T-cell (primary cell): Measurements from ENCODE around the gene KCNE1. TPM values are rescaled to one million over a fixed set of nuclear protein-coding genes. Genes with fewer than 3 reads are reported as not detected.

Source experiments
- ATAC-seq, 4 experiments: fragments of 200-7000 bp in 3 of 4; fragments of 150-1000 bp in 1 of 4; cut with Tn5 transposase; replicated peaks in 1 of 4; 1 replicate in 3 of 4; 2 replicates in 1 of 4; pipeline ENCODE4 v1.10.0; 2021; ENCODE audit warnings: moderate library complexity in 3 of 4, mild to moderate bottlenecking in 2 of 4, moderate number of reproducible peaks in 1 of 4
- CTCF ChIA-PET, 2 donors: fragments of 300-600 bp; sonication (Branson Sonifier 250); formaldehyde crosslinking; loops; one replicate each; lab custom pipeline; 2022; ENCODE audit warnings: antibody characterized with exemption in 2 of 2; lab: Charles Lee
- POLR2A ChIA-PET, 2 donors: fragments of 300-600 bp; sonication (Branson Sonifier 250); formaldehyde crosslinking; loops; one replicate each; lab custom pipeline; 2022; ENCODE audit warnings: antibody characterized with exemption in 2 of 2; lab: Charles Lee
- DNase-seq, 35 experiments: peaks; one replicate each; pipeline versions ENCODE4 v3.0.0 to v3.0.0-alpha.2; 2013 to 2023
- H3K27ac ChIP-seq: one replicate; pipeline ENCODE4 v1.5.1; 2013; ENCODE audit warnings: low read length
- H3K27me3 ChIP-seq, 2 experiments: replicated peaks in 1 of 2; 1 replicate in 1 of 2; 2 replicates in 1 of 2; pipeline versions ENCODE4 v1.6.1 to v1.7.0; 2013; ENCODE audit warnings: low read length in 1 of 2, mixed read lengths in 1 of 2; ENCODE audit not compliant: control insufficient read depth in 2 of 2, insufficient read depth in 2 of 2; ENCODE audit errors: extremely low read depth in 1 of 2
- H3K36me3 ChIP-seq, 2 donors: 1 replicate in 1 of 2; 2 replicates in 1 of 2; pipeline versions ENCODE4 v1.6.1 to v1.7.0; 2013; ENCODE audit warnings: low read length in 1 of 2; ENCODE audit not compliant: control insufficient read depth in 2 of 2, insufficient read depth in 1 of 2; ENCODE audit errors: extremely low read depth in 1 of 2
- H3K4me1 ChIP-seq, 2 experiments: 1 replicate in 1 of 2; 2 replicates in 1 of 2; pipeline versions ENCODE4 v1.6.1 to v1.7.0; 2013; ENCODE audit warnings: low read length in 2 of 2, mixed read lengths in 1 of 2; ENCODE audit not compliant: insufficient read depth in 2 of 2, control insufficient read depth in 1 of 2; ENCODE audit errors: extremely low read depth in 1 of 2
- H3K4me3 ChIP-seq, 2 donors: 1 replicate in 1 of 2; 2 replicates in 1 of 2; pipeline versions ENCODE4 v1.5.1 to v1.7.0; 2013; ENCODE audit warnings: mild to moderate bottlenecking in 2 of 2, low read length in 1 of 2, moderate library complexity in 1 of 2; ENCODE audit not compliant: control insufficient read depth in 1 of 2; ENCODE audit errors: extremely low read depth in 1 of 2
- H3K9me3 ChIP-seq: 2 replicates; pipeline ENCODE4 v1.7.0; 2013
- H3K27ac Mint-ChIP-seq, 2 donors: one replicate each; pipeline ENCODE4 v1.8.0; 2020 to 2021; ENCODE audit warnings: mild to moderate bottlenecking in 2 of 2, mixed read lengths in 2 of 2
- H3K27me3 Mint-ChIP-seq, 2 donors: one replicate each; pipeline ENCODE4 v1.8.0; 2021 to 2022; ENCODE audit warnings: mixed read lengths in 2 of 2
- H3K36me3 Mint-ChIP-seq: one replicate; pipeline ENCODE4 v1.8.0; 2021; ENCODE audit warnings: mixed read lengths
- H3K4me1 Mint-ChIP-seq, 3 donors: one replicate each; pipeline ENCODE4 v1.8.0; 2020 to 2022; ENCODE audit warnings: mixed read lengths in 3 of 3, mild to moderate bottlenecking in 1 of 3
- H3K4me3 Mint-ChIP-seq, 3 donors: one replicate each; pipeline ENCODE4 v1.8.0; 2020 to 2022; ENCODE audit warnings: mild to moderate bottlenecking in 3 of 3, mixed read lengths in 3 of 3, moderate library complexity in 3 of 3
- H3K9me3 Mint-ChIP-seq, 3 donors: one replicate each; pipeline ENCODE4 v1.8.0; 2020 to 2022; ENCODE audit warnings: mixed read lengths in 3 of 3
- WGBS: methylation state at CpG from one replicate; pipeline ENCODE4 v1.1.5; 2013; ENCODE audit warnings: missing lambda C conversion rate; ENCODE audit not compliant: insufficient coverage; 5-methylcytosine and 5-hydroxymethylcytosine counted together
- total RNA-seq, 35 experiments: library from RNA in 6 of 35; stranded (reverse) in 6 of 35; fragments of 120-200 nt in 1 of 35; gene quantifications; one replicate each; pipeline versions ENCODE4 v1.2.1 to v1.2.4 and lab custom pipeline; 2013 to 2026

The KCNE1 gene
- total RNA-seq, 5 donors from 2014 or later (not counting 1 experiment from before 2014, with no cell fraction given), result 0.20 to 0.39 (median 0.32) TPM; not detected in 2

- Histone ChIP-seq H3K9me3 (no peaks in the 10 kb centered on the region), H3K27me3 (no peaks in the 10 kb centered on the region), H3K4me1 (peaks cover 0 to 2% of the 10 kb centered on the region in 2 experiments), H3K27ac (no peak overlapping the region), H3K4me3 (no peak overlapping the region), H3K36me3 (peaks cover 0 to 7% of the 10 kb centered on the region in 2 donors)
- DNase-seq (no peak), ATAC-seq (no peak)
- H3K27me3 Mint-ChIP-seq, result no peaks in the 10 kb centered on the region
- peaks cover 40% of the 10 kb centered on the region for H3K36me3 Mint-ChIP-seq
- no peak overlapping the region for H3K4me3 Mint-ChIP-seq
- peaks cover 0 to 7% (median 5%) of the 10 kb centered on the region in 3 donors for H3K4me1 Mint-ChIP-seq
- ChIA-PET CTCF (no interaction called here), POLR2A (no interaction called here)
- no peaks in the 10 kb centered on the region for H3K9me3 Mint-ChIP-seq
- WGBS, result 96% methylated on average over 4 of the region's 5 CpGs
- H3K27ac Mint-ChIP-seq, result no peak overlapping the region
These were observed 6.3 kb upstream of the KCNE1 start for GRCh38 chr21:34518301-34518700.

- 91% methylated on average over 18 of the region's 22 CpGs for WGBS
- peak in 5 of 35 experiments; percentile 2 to 25 (median 16) for DNase-seq
- peaks cover 0 to 7% (median 5%) of the 10 kb centered on the region in 3 donors for H3K4me1 Mint-ChIP-seq
These were observed 5.7 kb upstream of the KCNE1 start for GRCh38 chr21:34517491-34518245.

GRCh38 chr21:34517039-34517438 is 5.0 kb upstream of the KCNE1 start:
- POLR2A ChIA-PET, result no interaction called here
- H3K9me3 Mint-ChIP-seq, result no peaks in the 10 kb centered on the region
- DNase-seq, result no peak
- no peak overlapping the region for H3K27ac Mint-ChIP-seq
- no peak for ATAC-seq
- no peaks in the 10 kb centered on the region for H3K27me3 ChIP-seq
- CTCF ChIA-PET, result no interaction called here
- H3K4me3 ChIP-seq, result no peak overlapping the region
- H3K36me3 Mint-ChIP-seq, result peaks cover 31% of the 10 kb centered on the region
- peaks cover 0 to 2% of the 10 kb centered on the region in 2 experiments for H3K4me1 ChIP-seq
- no peaks in the 10 kb centered on the region for H3K9me3 ChIP-seq
- H3K27me3 Mint-ChIP-seq, result no peaks in the 10 kb centered on the region
- H3K4me3 Mint-ChIP-seq, result no peak overlapping the region
- WGBS, result 80% methylated on average over 3 of the region's 5 CpGs
- peaks cover 0 to 7% of the 10 kb centered on the region in 2 donors for H3K36me3 ChIP-seq
- H3K4me1 Mint-ChIP-seq, result peaks cover 0 to 7% (median 5%) of the 10 kb centered on the region in 3 donors
- H3K27ac ChIP-seq, result no peak overlapping the region

More at GRCh38 chr21:34517491-34518245, 5.7 kb upstream of the KCNE1 start:
- H3K27me3 Mint-ChIP-seq, result no peaks in the 10 kb centered on the region
- H3K4me3 Mint-ChIP-seq, result no peak overlapping the region
- Histone ChIP-seq H3K9me3 (no peaks in the 10 kb centered on the region), H3K4me3 (no peak overlapping the region), H3K4me1 (peaks cover 0 to 2% of the 10 kb centered on the region in 2 experiments), H3K36me3 (peaks cover 0 to 7% of the 10 kb centered on the region in 2 donors), H3K27me3 (no peaks in the 10 kb centered on the region), H3K27ac (no peak overlapping the region)
- ATAC-seq, result peak in 3 of 4 experiments; percentile 44 to 60 (median 60)
- H3K36me3 Mint-ChIP-seq, result peaks cover 36% of the 10 kb centered on the region
- H3K9me3 Mint-ChIP-seq, result no peaks in the 10 kb centered on the region
- ChIA-PET CTCF (interaction anchor here in 1 of 2 donors (0.6 kb wide), 1 partner anchor 85 kb away, joined by 3 read pairs; no protein-coding TSS in a partner anchor), POLR2A (no interaction called here)
- no peak overlapping the region for H3K27ac Mint-ChIP-seq

- Mint-ChIP-seq H3K4me1 (peaks cover 0 to 7% (median 5%) of the 10 kb centered on the region in 3 donors), H3K27me3 (peaks cover 0 to 6% of the 10 kb centered on the region in 2 donors), H3K4me3 (no peak overlapping the region), H3K9me3 (no peaks in the 10 kb centered on the region), H3K36me3 (peaks cover 16% of the 10 kb centered on the region), H3K27ac (no peak overlapping the region)
- Histone ChIP-seq H3K4me1 (peaks cover 0 to 2% of the 10 kb centered on the region in 2 experiments), H3K27ac (no peak overlapping the region), H3K27me3 (no peaks in the 10 kb centered on the region), H3K36me3 (no peaks in the 10 kb centered on the region), H3K4me3 (no peak overlapping the region), H3K9me3 (no peaks in the 10 kb centered on the region)
- ATAC-seq, result no peak
- WGBS, result no CpG with 5 or more reads among the region's 10 CpGs
- no peak for DNase-seq
- ChIA-PET POLR2A (no interaction called here), CTCF (no interaction called here)
These were observed 2.6 kb upstream of the KCNE1 start for GRCh38 chr21:34514576-34515115.

- Histone ChIP-seq H3K4me1 (peaks cover 0 to 2% of the 10 kb centered on the region in 2 experiments), H3K27me3 (peaks cover 0 to 4% of the 10 kb centered on the region in 2 experiments), H3K9me3 (no peaks in the 10 kb centered on the region), H3K27ac (no peak overlapping the region), H3K36me3 (no peaks in the 10 kb centered on the region), H3K4me3 (no peak overlapping the region)
- ATAC-seq (no peak), DNase-seq (no peak)
- H3K4me3 Mint-ChIP-seq, result no peak overlapping the region
- POLR2A ChIA-PET, result no interaction called here
- no peak overlapping the region for H3K27ac Mint-ChIP-seq
- peaks cover 0 to 7% (median 5%) of the 10 kb centered on the region in 3 donors for H3K4me1 Mint-ChIP-seq
- CTCF ChIA-PET, result no interaction called here
- no peaks in the 10 kb centered on the region for H3K9me3 Mint-ChIP-seq
- H3K27me3 Mint-ChIP-seq, result peaks cover 0 to 6% of the 10 kb centered on the region in 2 donors
- WGBS, result no CpG with 5 or more reads among the region's 2 CpGs
- H3K36me3 Mint-ChIP-seq, result peaks cover 14% of the 10 kb centered on the region
These were observed 1.2 kb upstream of the KCNE1 start for GRCh38 chr21:34513129-34513675.

GRCh38 chr21:34511181-34511580 is 829 bp downstream of the KCNE1 start:
- no peak overlapping the region for H3K27ac ChIP-seq
- CTCF ChIA-PET, result no interaction called here

More at GRCh38 chr21:34511181-34511580, 829 bp downstream of the KCNE1 start:
- WGBS, result 86% methylated on average over 1 of the region's 5 CpGs
- H3K36me3 Mint-ChIP-seq, result peaks cover 3% of the 10 kb centered on the region
- no peaks in the 10 kb centered on the region for H3K4me1 Mint-ChIP-seq
- no peak overlapping the region for H3K4me3 Mint-ChIP-seq
- H3K9me3 Mint-ChIP-seq, result no peaks in the 10 kb centered on the region
- Histone ChIP-seq H3K9me3 (no peaks in the 10 kb centered on the region), H3K36me3 (no peaks in the 10 kb centered on the region), H3K27me3 (peaks cover 0 to 7% of the 10 kb centered on the region in 2 experiments), H3K4me1 (no peaks in the 10 kb centered on the region), H3K4me3 (no peak overlapping the region)
- no peak overlapping the region for H3K27ac Mint-ChIP-seq
- ATAC-seq, result no peak
- POLR2A ChIA-PET, result no interaction called here
- no peak for DNase-seq
- peaks cover 3 to 6% of the 10 kb centered on the region in 2 donors for H3K27me3 Mint-ChIP-seq
